ENCODE measurements around the gene PPP3CA.

The PPP3CA gene

GRCh38 chr4:101218346-101218745, 129.0 kb downstream of the PPP3CA start:
- FAIRE-seq (no peak), DNase-seq (ENCODE audit: low spot score) (no peak)

- DNase-seq (ENCODE audit: low spot score) (no peak), FAIRE-seq (no peak)
These were observed 129.8 kb downstream of the PPP3CA start for GRCh38 chr4:101217353-101218031.

GRCh38 chr4:101211146-101211553, 136.2 kb downstream of the PPP3CA start:
- DNase-seq (ENCODE audit: low spot score): no peak
- no peak for FAIRE-seq

- DNase-seq (ENCODE audit: low spot score): no peak
- FAIRE-seq: peak; percentile 20
These were observed 137.0 kb downstream of the PPP3CA start for GRCh38 chr4:101210331-101210730.

GRCh38 chr4:101208171-101208570, 139.2 kb downstream of the PPP3CA start:
- DNase-seq (ENCODE audit: low spot score) (no peak), FAIRE-seq (no peak)

- FAIRE-seq: no peak
- DNase-seq (ENCODE audit: low spot score): no peak
These were observed 141.4 kb downstream of the PPP3CA start for GRCh38 chr4:101205916-101206315.

- FAIRE-seq (peak; percentile 59), DNase-seq (ENCODE audit: low spot score) (no peak)
These were observed 145.9 kb downstream of the PPP3CA start for GRCh38 chr4:101201421-101201820.

- FAIRE-seq: no peak
- DNase-seq (ENCODE audit: low spot score): peak; percentile 54
These were observed 146.8 kb downstream of the PPP3CA start for GRCh38 chr4:101200561-101200960.

- no peak for FAIRE-seq
- DNase-seq (ENCODE audit: low spot score): no peak
These were observed 147.6 kb downstream of the PPP3CA start for GRCh38 chr4:101199507-101200285.

GRCh38 chr4:101198682-101199339, 148.5 kb downstream of the PPP3CA start:
- FAIRE-seq (no peak), DNase-seq (ENCODE audit: low spot score) (no peak)

GRCh38 chr4:101197350-101197749, 150.0 kb downstream of the PPP3CA start:
- DNase-seq (ENCODE audit: low spot score) (no peak), FAIRE-seq (no peak)

GRCh38 chr4:101192244-101192643, 155.1 kb downstream of the PPP3CA start:
- no peak for FAIRE-seq

GRCh38 chr4:101191302-101192098, 155.8 kb downstream of the PPP3CA start:
- DNase-seq (ENCODE audit: low spot score): no peak
- FAIRE-seq: no peak

More at GRCh38 chr4:101192244-101192643, 155.1 kb downstream of the PPP3CA start:
- no peak for DNase-seq (ENCODE audit: low spot score)

- DNase-seq (ENCODE audit: low spot score) (no peak), FAIRE-seq (no peak)
These were observed 156.6 kb downstream of the PPP3CA start for GRCh38 chr4:101190751-101191150.

GRCh38 chr4:101188906-101189305, 158.4 kb downstream of the PPP3CA start:
- DNase-seq (ENCODE audit: low spot score) (no peak), FAIRE-seq (no peak)

GRCh38 chr4:101187841-101188240, 159.5 kb downstream of the PPP3CA start:
- DNase-seq (ENCODE audit: low spot score) (no peak), FAIRE-seq (no peak)

GRCh38 chr4:101186567-101187184, 160.7 kb downstream of the PPP3CA start:
- DNase-seq (ENCODE audit: low spot score) (no peak), FAIRE-seq (no peak)

- no peak for DNase-seq (ENCODE audit: low spot score)
- FAIRE-seq: no peak
These were observed 162.7 kb downstream of the PPP3CA start for GRCh38 chr4:101184668-101185067.

GRCh38 chr4:101183666-101184373, 163.5 kb downstream of the PPP3CA start:
- no peak for FAIRE-seq

GRCh38 chr4:101183221-101183620, 164.1 kb downstream of the PPP3CA start:
- FAIRE-seq (no peak), DNase-seq (ENCODE audit: low spot score) (no peak)

More at GRCh38 chr4:101183666-101184373, 163.5 kb downstream of the PPP3CA start:
- no peak for DNase-seq (ENCODE audit: low spot score)
